Dedifferentiated amniotic fluid mesenchymal stem cell (primary cell): ENCODE data around the gene TBC1D23.

Experiments
- DNase-seq: peaks from one replicate; pipeline ENCODE4 v3.0.0-alpha.2; 2016; ENCODE audit errors: extremely low spot score

The TBC1D23 gene

GRCh38 chr3:100352296-100353231, 91.8 kb downstream of the TBC1D23 start:
- no peak for DNase-seq

- DNase-seq, result no peak
Measured at GRCh38 chr3:100354850-100355249, 94.1 kb downstream of the TBC1D23 start.

- no peak for DNase-seq
Measured at GRCh38 chr3:100358413-100358812, 97.6 kb downstream of the TBC1D23 start.

- DNase-seq, result no peak
Measured at GRCh38 chr3:100359035-100359434, 98.2 kb downstream of the TBC1D23 start.

GRCh38 chr3:100360757-100361496, 100.1 kb downstream of the TBC1D23 start:
- DNase-seq, result no peak

GRCh38 chr3:100361897-100362296, 101.1 kb downstream of the TBC1D23 start:
- DNase-seq, result no peak

GRCh38 chr3:100364421-100364820, 103.6 kb downstream of the TBC1D23 start:
- DNase-seq, result no peak

- DNase-seq, result no peak
Measured at GRCh38 chr3:100366424-100366823, 105.6 kb downstream of the TBC1D23 start.

- DNase-seq, result no peak
Measured at GRCh38 chr3:100368441-100368840, 107.6 kb downstream of the TBC1D23 start.

GRCh38 chr3:100370756-100371155, 110.0 kb downstream of the TBC1D23 start:
- no peak for DNase-seq

- no peak for DNase-seq
Measured at GRCh38 chr3:100374521-100374920, 113.7 kb downstream of the TBC1D23 start.
